Measurements from ENCODE around the gene ARL4D. TPM values are rescaled to one million over a fixed set of nuclear protein-coding genes. Genes with fewer than 3 reads are reported as not detected.

Gene ARL4D
- total RNA-seq, result 4.9 and 6.7 TPM in 2 replicates

GRCh38 chr17:43398724-43399595, at the start of gene ARL4D:
Gene ARL4D, plus strand, starts transcription at chr17:43398993. Its CDS starts 740 bp downstream, at chr17:43399733.

Other genes with a start within 250 kb of the ARL4D start
- gene NBR1, start 227.8 kb upstream of the ARL4D start, total RNA-seq, result 68.6 and 87.7 TPM in 2 replicates
- 7.1 and 7.5 TPM in 2 replicates for gene TMEM106A, start 187.1 kb upstream of the ARL4D start, total RNA-seq
- gene CCDC200, start 170.4 kb upstream of the ARL4D start, total RNA-seq, result not detected in 2 replicates
- gene RNU2-1, start 165.0 kb upstream of the ARL4D start, total RNA-seq, result not detected in 2 replicates
- gene DHX8, start 85.0 kb downstream of the ARL4D start, total RNA-seq, result 23.6 and 34.7 TPM in 2 replicates
- 14.4 and 16.8 TPM in 2 replicates for gene ETV4, start 147.3 kb downstream of the ARL4D start, total RNA-seq